ENCODE measurements around the gene C2orf72.

C2orf72 gene

DNA sequence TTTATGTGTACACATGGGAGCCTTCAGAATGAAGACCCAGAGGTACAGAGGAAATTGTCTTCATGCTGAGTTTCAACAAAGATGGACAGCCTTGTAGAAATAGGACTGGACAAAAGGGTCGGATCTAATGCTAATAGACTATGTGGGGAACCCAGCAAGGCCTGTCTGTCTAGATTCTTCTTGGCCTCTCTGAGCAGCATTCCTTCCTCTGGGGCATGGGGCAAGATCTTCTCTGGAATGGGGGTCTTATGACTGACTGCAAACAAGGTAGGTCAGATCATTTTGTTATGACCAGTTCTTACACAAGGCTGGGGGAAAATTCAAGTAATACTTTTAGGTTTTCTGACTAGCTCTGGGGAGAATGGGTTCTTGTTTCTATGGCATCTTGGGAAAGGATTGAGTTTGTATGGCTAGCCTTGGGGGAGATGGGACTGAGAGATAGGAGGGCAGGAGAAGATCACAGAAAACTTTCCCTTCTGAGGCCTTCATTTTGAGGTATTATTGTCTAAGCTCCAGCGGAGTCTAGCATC, 27.1 kb upstream of the C2orf72 start:
- in situ Hi-C loops (cut with MboI; ENCODE audit: low pct_unique_long_range_greater_than_20kb, low sequenced_read_pairs, unreplicated experiment), result no loop called here
- TF ChIP-seq CTCF (IDR thresholded peaks at IDR 0.05; ENCODE audit: extremely low read depth, insufficient read depth, missing control alignments), result no peak

DNA sequence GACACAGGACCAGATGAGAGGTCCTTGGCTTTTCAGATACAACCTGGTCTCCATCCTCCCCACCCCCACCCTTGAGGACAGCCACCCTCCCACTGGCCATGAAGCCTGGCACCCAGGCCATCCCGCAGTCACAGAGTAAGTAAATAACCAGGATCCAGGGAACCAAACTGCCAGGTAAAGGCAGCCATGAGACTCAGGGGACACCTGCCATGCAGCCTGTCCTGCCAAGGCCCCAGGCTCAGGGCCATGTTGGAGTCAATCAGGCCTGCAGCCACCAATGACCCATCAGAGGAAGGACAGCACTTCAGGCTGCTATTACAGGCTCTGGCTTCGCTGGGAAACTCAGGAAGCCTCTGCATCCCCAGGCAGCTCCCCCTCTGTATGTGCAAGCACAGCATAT, 25.8 kb upstream of the C2orf72 start:
- DNase-seq (ENCODE audit: low spot score), result no peak
- TF ChIP-seq CTCF (IDR thresholded peaks at IDR 0.05; ENCODE audit: extremely low read depth, insufficient read depth, missing control alignments), result no peak
- in situ Hi-C loops (cut with MboI; ENCODE audit: low pct_unique_long_range_greater_than_20kb, low sequenced_read_pairs, unreplicated experiment), result no loop called here

More for the DNA sequence above, 27.1 kb upstream of the C2orf72 start:
- DNase-seq (ENCODE audit: low spot score), result no peak

DNA sequence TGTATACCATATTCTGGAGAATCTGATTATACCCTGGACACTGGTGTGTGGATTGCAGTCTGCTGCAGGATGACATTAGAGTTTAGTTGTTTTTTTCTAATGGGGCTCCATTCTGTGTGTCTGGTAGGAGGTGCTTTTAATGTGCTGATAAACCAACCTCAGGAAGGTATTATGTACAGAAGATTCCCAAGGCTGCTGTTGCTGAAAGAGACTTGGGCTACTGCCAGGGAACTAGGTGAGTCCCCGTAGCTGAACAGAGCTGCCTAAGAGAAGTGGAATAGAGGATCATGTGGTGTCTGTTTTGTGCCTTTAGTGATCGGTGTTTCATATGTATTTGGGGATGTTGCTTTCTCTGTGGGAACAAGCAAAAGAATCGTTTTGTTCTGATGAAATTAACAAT, 24.9 kb upstream of the C2orf72 start:
- no peak for DNase-seq (ENCODE audit: low spot score)
- TF ChIP-seq CTCF (IDR thresholded peaks at IDR 0.05; ENCODE audit: extremely low read depth, insufficient read depth, missing control alignments), result no peak
- in situ Hi-C loops (cut with MboI; ENCODE audit: low pct_unique_long_range_greater_than_20kb, low sequenced_read_pairs, unreplicated experiment), result no loop called here

GRCh38 chr2:231013820-231014219, 23.5 kb upstream of the C2orf72 start:
- no peak for TF ChIP-seq CTCF (IDR thresholded peaks at IDR 0.05; ENCODE audit: extremely low read depth, insufficient read depth, missing control alignments)
- in situ Hi-C loops (cut with MboI; ENCODE audit: low pct_unique_long_range_greater_than_20kb, low sequenced_read_pairs, unreplicated experiment), result no loop called here
- DNase-seq (ENCODE audit: low spot score), result no peak

GRCh38 chr2:231015478-231015877, 21.8 kb upstream of the C2orf72 start:
- no peak for TF ChIP-seq CTCF (IDR thresholded peaks at IDR 0.05; ENCODE audit: extremely low read depth, insufficient read depth, missing control alignments)
- DNase-seq (ENCODE audit: low spot score), result no peak
- in situ Hi-C loops (cut with MboI; ENCODE audit: low pct_unique_long_range_greater_than_20kb, low sequenced_read_pairs, unreplicated experiment), result no loop called here

DNA sequence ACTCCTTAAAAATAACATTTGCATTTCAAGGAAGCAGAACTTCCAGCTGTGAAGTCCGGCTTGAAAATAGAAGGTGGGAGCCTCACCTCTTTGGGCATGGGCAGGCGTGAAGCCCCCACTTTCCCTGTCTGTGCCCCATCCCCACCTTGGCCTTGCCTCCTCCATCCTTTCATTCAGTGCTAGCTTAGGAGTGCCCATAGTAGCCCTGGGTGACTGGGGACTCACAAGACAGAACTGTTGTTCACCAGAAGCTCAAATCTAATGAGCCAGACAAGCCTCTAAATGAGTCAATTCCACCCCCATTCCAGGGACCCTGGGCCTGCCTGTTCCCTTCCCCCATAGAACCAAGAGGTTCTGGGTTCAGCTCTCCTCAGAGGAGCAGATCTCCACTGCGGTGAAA, 21.4 kb upstream of the C2orf72 start:
- in situ Hi-C loops (cut with MboI; ENCODE audit: low pct_unique_long_range_greater_than_20kb, low sequenced_read_pairs, unreplicated experiment), result no loop called here
- TF ChIP-seq CTCF (IDR thresholded peaks at IDR 0.05; ENCODE audit: extremely low read depth, insufficient read depth, missing control alignments), result no peak
- DNase-seq (ENCODE audit: low spot score), result no peak
